ENCODE results near the gene KIRREL3.
A peak's percentile ranks its signal among the peaks of the same experiment; 100 is the strongest.

Gene KIRREL3

GRCh38 chr11:126485986-126486635 is 514.5 kb downstream of the KIRREL3 start:
- H3K4me3 ChIP-seq (ENCODE audit: low read depth, low read length), result no peak overlapping the region
- no peak for DNase-seq (ENCODE audit: low read depth, low spot score)
- in situ Hi-C loops (cut with HindIII; ENCODE audit: low sequenced_read_pairs), result no loop called here
- no peak for TF ChIP-seq CTCF (IDR thresholded peaks at IDR 0.05; ENCODE audit: low read depth, low read length)

GRCh38 chr11:126485021-126485792 is 515.4 kb downstream of the KIRREL3 start:
- H3K4me3 ChIP-seq (ENCODE audit: low read depth, low read length), result no peak overlapping the region
- in situ Hi-C loops (cut with HindIII; ENCODE audit: low sequenced_read_pairs), result no loop called here
- no peak for TF ChIP-seq CTCF (IDR thresholded peaks at IDR 0.05; ENCODE audit: low read depth, low read length)
- DNase-seq (ENCODE audit: low read depth, low spot score), result peak; percentile 18

- TF ChIP-seq CTCF (IDR thresholded peaks at IDR 0.05; ENCODE audit: low read depth, low read length), result no peak
- H3K4me3 ChIP-seq (ENCODE audit: low read depth, low read length), result no peak overlapping the region
- DNase-seq (ENCODE audit: low read depth, low spot score), result peak; percentile 76
- in situ Hi-C loops (cut with HindIII; ENCODE audit: low sequenced_read_pairs), result no loop called here
Observed at GRCh38 chr11:126484266-126484665, 516.3 kb downstream of the KIRREL3 start.

- TF ChIP-seq CTCF (IDR thresholded peaks at IDR 0.05; ENCODE audit: low read depth, low read length), result no peak
- in situ Hi-C loops (cut with HindIII; ENCODE audit: low sequenced_read_pairs), result no loop called here
- no peak for DNase-seq (ENCODE audit: low read depth, low spot score)
- no peak overlapping the region for H3K4me3 ChIP-seq (ENCODE audit: low read depth, low read length)
Observed at GRCh38 chr11:126483621-126484195, 516.9 kb downstream of the KIRREL3 start.

- in situ Hi-C loops (cut with HindIII; ENCODE audit: low sequenced_read_pairs), result no loop called here
- no peak for TF ChIP-seq CTCF (IDR thresholded peaks at IDR 0.05; ENCODE audit: low read depth, low read length)
- H3K4me3 ChIP-seq (ENCODE audit: low read depth, low read length), result no peak overlapping the region
- no peak for DNase-seq (ENCODE audit: low read depth, low spot score)
Observed at GRCh38 chr11:126482586-126483108, 517.9 kb downstream of the KIRREL3 start.

- in situ Hi-C loops (cut with HindIII; ENCODE audit: low sequenced_read_pairs), result no loop called here
- DNase-seq (ENCODE audit: low read depth, low spot score), result no peak
- no peak for TF ChIP-seq CTCF (IDR thresholded peaks at IDR 0.05; ENCODE audit: low read depth, low read length)
- no peak overlapping the region for H3K4me3 ChIP-seq (ENCODE audit: low read depth, low read length)
Observed at GRCh38 chr11:126481303-126481680, 519.3 kb downstream of the KIRREL3 start.

Measured in astrocyte of the spinal cord (primary cell).